H9 (cell line): Measurements from ENCODE around the gene CNMD. TPM values are rescaled to one million over a fixed set of nuclear protein-coding genes. Genes with fewer than 3 reads are reported as not detected.

ENCODE experiments used
- DNase-seq: peaks from one replicate; pipeline ENCODE4 v3.0.0-alpha.2; 2017
- H2AFZ ChIP-seq: one replicate; pipeline ENCODE4 v1.6.1; 2013; ENCODE audit warnings: mild to moderate bottlenecking, low read length, control low read depth, moderate library complexity
- H2AK5ac ChIP-seq: 2 replicates; pipeline ENCODE4 v1.6.1; 2013; ENCODE audit warnings: low read length, control low read depth, mixed read lengths; ENCODE audit not compliant: insufficient read length
- H2BK120ac ChIP-seq: one replicate; pipeline ENCODE4 v1.6.1; 2013; ENCODE audit warnings: low read depth, mild to moderate bottlenecking, low read length, control low read depth, inconsistent platforms; ENCODE audit not compliant: poor library complexity, severe bottlenecking
- H2BK12ac ChIP-seq: 2 replicates; pipeline ENCODE4 v1.6.1; 2013; ENCODE audit warnings: low read length, control low read depth, mixed read lengths, low read depth; ENCODE audit not compliant: insufficient read length
- H2BK15ac ChIP-seq: 2 replicates; pipeline ENCODE4 v1.6.1; 2013; ENCODE audit warnings: low read depth, low read length, control low read depth
- H2BK20ac ChIP-seq: one replicate; pipeline ENCODE4 v1.6.1; 2013; ENCODE audit warnings: low read depth, mild to moderate bottlenecking, low read length, control low read depth, inconsistent platforms; ENCODE audit not compliant: poor library complexity, severe bottlenecking
- H2BK5ac ChIP-seq: 2 replicates; pipeline ENCODE4 v1.6.1; 2013; ENCODE audit warnings: low read length, control low read depth, mixed read lengths; ENCODE audit not compliant: insufficient read length
- H3K14ac ChIP-seq: 2 replicates; pipeline ENCODE4 v1.6.1; 2013; ENCODE audit warnings: low read length, control low read depth; ENCODE audit not compliant: insufficient read depth
- H3K18ac ChIP-seq: 2 replicates; pipeline ENCODE4 v1.6.1; 2013; ENCODE audit warnings: low read depth, mild to moderate bottlenecking, mixed read lengths, low read length, control low read depth; ENCODE audit not compliant: insufficient read length
- H3K23ac ChIP-seq: 2 replicates; pipeline ENCODE4 v1.6.1; 2013; ENCODE audit warnings: low read length, control low read depth, mixed read lengths, low read depth; ENCODE audit not compliant: insufficient read length
- H3K23me2 ChIP-seq: 2 replicates; pipeline ENCODE4 v1.6.1; 2013; ENCODE audit warnings: low read depth, mild to moderate bottlenecking, mixed read lengths, low read length, control low read depth; ENCODE audit not compliant: insufficient read length, poor library complexity, severe bottlenecking
- H3K27ac ChIP-seq: 2 replicates; pipeline ENCODE4 v1.5.1; 2013; ENCODE audit warnings: low read length, control low read depth, mixed read lengths, low read depth; ENCODE audit not compliant: insufficient read length
- H3K27me3 ChIP-seq: 2 replicates; pipeline ENCODE4 v1.6.1; 2013; ENCODE audit warnings: low read length, control low read depth, inconsistent platforms; ENCODE audit not compliant: insufficient read depth
- H3K4ac ChIP-seq: 2 replicates; pipeline ENCODE4 v1.6.1; 2013; ENCODE audit warnings: low read depth, mild to moderate bottlenecking, control low read depth, inconsistent platforms, low read length, moderate library complexity
- H3K4me1 ChIP-seq: 2 replicates; pipeline ENCODE4 v1.6.1; 2013; ENCODE audit warnings: low read length, control low read depth, inconsistent platforms; ENCODE audit not compliant: insufficient read depth
- H3K4me2 ChIP-seq: 2 replicates; pipeline ENCODE4 v1.6.1; 2013; ENCODE audit warnings: low read length, control low read depth, mixed read lengths; ENCODE audit not compliant: insufficient read length, insufficient read depth
- H3K56ac ChIP-seq: 2 replicates; pipeline ENCODE4 v1.6.1; 2013; ENCODE audit warnings: low read depth, mild to moderate bottlenecking, mixed read lengths, low read length, control low read depth; ENCODE audit not compliant: insufficient read length
- H3K79me1 ChIP-seq: 2 replicates; pipeline ENCODE4 v1.6.1; 2013; ENCODE audit warnings: low read depth, mild to moderate bottlenecking, moderate library complexity, low read length, control low read depth, inconsistent platforms; ENCODE audit not compliant: insufficient read depth, poor library complexity, severe bottlenecking
- H3K79me2 ChIP-seq: 2 replicates; pipeline ENCODE4 v1.6.1; 2013; ENCODE audit warnings: low read length, control low read depth, inconsistent platforms; ENCODE audit not compliant: insufficient read depth
- H3K9ac ChIP-seq: 2 replicates; pipeline ENCODE4 v1.6.1; 2013; ENCODE audit warnings: low read length, control low read depth, mixed read lengths; ENCODE audit not compliant: insufficient read length; ENCODE audit errors: extremely low read depth
- H3K9me3 ChIP-seq: one replicate; pipeline ENCODE4 v1.6.1; 2013; ENCODE audit warnings: low read depth, low read length, inconsistent platforms; ENCODE audit not compliant: control insufficient read depth
- H3T11ph ChIP-seq: one replicate; pipeline ENCODE4 v1.6.1; 2013; ENCODE audit warnings: mild to moderate bottlenecking, low read length, control low read depth, inconsistent platforms
- H4K20me1 ChIP-seq: one replicate; pipeline ENCODE4 v1.6.1; 2013; ENCODE audit not compliant: control insufficient read depth, insufficient read length, insufficient read depth
- H4K5ac ChIP-seq: 2 replicates; pipeline ENCODE4 v1.6.1; 2013; ENCODE audit warnings: low read depth, mild to moderate bottlenecking, mixed read lengths, low read length, control low read depth; ENCODE audit not compliant: insufficient read length
- H4K8ac ChIP-seq: replicated peaks from 2 replicates; pipeline ENCODE4 v1.6.1; 2013; ENCODE audit warnings: low read length, control low read depth, mixed read lengths, low read depth; ENCODE audit not compliant: insufficient read length
- H4K91ac ChIP-seq: 2 replicates; pipeline ENCODE4 v1.6.1; 2013; ENCODE audit warnings: low read depth, mild to moderate bottlenecking, moderate library complexity, mixed read lengths, low read length, control low read depth; ENCODE audit not compliant: insufficient read length
- H3K27ac Mint-ChIP-seq, 3 experiments: 2 replicates in 2 of 3; 3 replicates in 1 of 3; pipeline ENCODE4 v1.8.0; 2020 to 2021; ENCODE audit warnings: mixed read lengths in 3 of 3, mild to moderate bottlenecking in 1 of 3, moderate library complexity in 1 of 3
- H3K27me3 Mint-ChIP-seq: 2 replicates; pipeline ENCODE4 v1.8.0; 2021; ENCODE audit warnings: low read depth, mild to moderate bottlenecking, moderate library complexity, mixed read lengths
- H3K36me3 Mint-ChIP-seq, 3 experiments: 2 replicates in 2 of 3; 3 replicates in 1 of 3; pipeline ENCODE4 v1.8.0; 2020 to 2021; ENCODE audit warnings: low read depth in 3 of 3, mixed read lengths in 3 of 3; ENCODE audit not compliant: insufficient read depth in 1 of 3
- H3K4me1 Mint-ChIP-seq, 2 experiments: 2 replicates each; pipeline ENCODE4 v1.8.0; 2020; ENCODE audit warnings: mixed read lengths in 2 of 2
- H3K4me3 Mint-ChIP-seq, 2 experiments: 2 replicates in 1 of 2; 3 replicates in 1 of 2; pipeline ENCODE4 v1.8.0; 2020 to 2021; ENCODE audit warnings: mild to moderate bottlenecking in 2 of 2, mixed read lengths in 2 of 2, moderate library complexity in 1 of 2
- H3K9me3 Mint-ChIP-seq, 2 experiments: 2 replicates in 1 of 2; 3 replicates in 1 of 2; pipeline ENCODE4 v1.8.0; 2020; ENCODE audit warnings: mild to moderate bottlenecking in 2 of 2, mixed read lengths in 2 of 2, moderate library complexity in 1 of 2
- WGBS: extraction: QIAGEN DNeasy Blood & Tissue Kit; methylation state at CpG from one replicate; pipeline ENCODE4 v1.1.7; 2013; ENCODE audit warnings: missing lambda C conversion rate, low lambda C conversion rate, mixed read lengths; ENCODE audit not compliant: insufficient read length; ENCODE audit errors: extremely low coverage; 5-methylcytosine and 5-hydroxymethylcytosine counted together
- total RNA-seq: library from RNA; stranded (reverse); gene quantifications from 2 replicates; pipeline ENCODE4 v1.2.1, GENCODE V29; 2021
- TF ChIP-seq, protein P1 (sequence below): fragments of 200-600 bp; sonication (generic); conservative IDR thresholded peaks from 3 replicates; pipeline ENCODE4 v1.8.0; 2021; ENCODE audit warnings: antibody characterized with exemption, mild to moderate bottlenecking

CNMD gene
- total RNA-seq, 1 experiment from 2014 or later, result 96.0 TPM

DNA sequence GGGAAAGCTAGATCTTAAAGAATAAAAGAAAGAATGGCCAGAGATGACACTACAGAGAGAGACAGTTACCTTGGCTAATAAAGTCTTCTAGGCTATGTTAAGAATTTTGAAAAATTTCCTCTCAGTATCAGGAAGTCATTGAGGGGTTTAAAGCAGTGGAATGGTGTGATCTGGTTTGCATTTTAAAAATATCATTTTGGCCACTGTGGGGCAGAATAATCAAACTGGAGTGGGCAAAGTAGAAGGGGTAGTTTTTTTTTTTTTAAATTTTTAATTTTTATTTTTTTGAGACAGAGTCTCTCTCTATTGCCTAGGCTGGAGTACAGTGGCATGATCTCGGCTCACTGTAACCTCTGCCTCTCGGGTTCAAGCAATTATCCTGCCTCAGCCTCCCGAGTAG, 4.4 kb upstream of the CNMD start:
- Histone ChIP-seq H2BK120ac (no peak overlapping the region), H4K20me1 (no peaks in the 10 kb centered on the region), H2BK15ac (no peak overlapping the region), H3K9me3 (no peaks in the 10 kb centered on the region), H3K27me3 (no peaks in the 10 kb centered on the region), H3K4me1 (no peaks in the 10 kb centered on the region; the same call in 1 of the 2 replicates), H3K4me2 (no peak overlapping the region), H3K14ac (no peak overlapping the region), H3T11ph (no peak overlapping the region), H3K18ac (no peak overlapping the region), H3K79me1 (no peaks in the 10 kb centered on the region), H2BK20ac (no peak overlapping the region), H3K4ac (no peak overlapping the region), H3K56ac (no peak overlapping the region), H2BK12ac (no peak overlapping the region), H3K9ac (no peak overlapping the region), H3K79me2 (no peaks in the 10 kb centered on the region), H4K8ac (no peak overlapping the region), H3K23me2 (peaks cover 5% of the 10 kb centered on the region), H2AK5ac (no peak overlapping the region), H4K91ac (no peak overlapping the region), H4K5ac (no peak overlapping the region), H2AFZ (no peak overlapping the region), H3K27ac (no peak overlapping the region), H3K23ac (no peak overlapping the region), H2BK5ac (no peak overlapping the region)
- Mint-ChIP-seq H3K4me3 (no peak overlapping the region), H3K4me1 (peaks cover 17 to 20% of the 10 kb centered on the region in 2 experiments), H3K36me3 (peaks cover 0 to 23% (median 15%) of the 10 kb centered on the region in 3 experiments; a peak in 5 of 7 replicates), H3K27me3 (peaks cover 8% of the 10 kb centered on the region), H3K27ac (no peak overlapping the region), H3K9me3 (peaks cover 9 to 15% of the 10 kb centered on the region in 2 experiments; a peak in 4 of 5 replicates)
- no CpG with 5 or more reads among the region's 3 CpGs for WGBS
- TF ChIP-seq, protein P1, sequence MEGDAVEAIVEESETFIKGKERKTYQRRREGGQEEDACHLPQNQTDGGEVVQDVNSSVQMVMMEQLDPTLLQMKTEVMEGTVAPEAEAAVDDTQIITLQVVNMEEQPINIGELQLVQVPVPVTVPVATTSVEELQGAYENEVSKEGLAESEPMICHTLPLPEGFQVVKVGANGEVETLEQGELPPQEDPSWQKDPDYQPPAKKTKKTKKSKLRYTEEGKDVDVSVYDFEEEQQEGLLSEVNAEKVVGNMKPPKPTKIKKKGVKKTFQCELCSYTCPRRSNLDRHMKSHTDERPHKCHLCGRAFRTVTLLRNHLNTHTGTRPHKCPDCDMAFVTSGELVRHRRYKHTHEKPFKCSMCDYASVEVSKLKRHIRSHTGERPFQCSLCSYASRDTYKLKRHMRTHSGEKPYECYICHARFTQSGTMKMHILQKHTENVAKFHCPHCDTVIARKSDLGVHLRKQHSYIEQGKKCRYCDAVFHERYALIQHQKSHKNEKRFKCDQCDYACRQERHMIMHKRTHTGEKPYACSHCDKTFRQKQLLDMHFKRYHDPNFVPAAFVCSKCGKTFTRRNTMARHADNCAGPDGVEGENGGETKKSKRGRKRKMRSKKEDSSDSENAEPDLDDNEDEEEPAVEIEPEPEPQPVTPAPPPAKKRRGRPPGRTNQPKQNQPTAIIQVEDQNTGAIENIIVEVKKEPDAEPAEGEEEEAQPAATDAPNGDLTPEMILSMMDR, result 0 out of 3 replicates have a peak, but pooled peaks have one; percentile 15
- DNase-seq, result no peak
